ENCODE measurements around the gene KAZALD1. TPM values are rescaled to one million over a fixed set of nuclear protein-coding genes. Genes with fewer than 3 reads are reported as not detected.

KAZALD1 gene
- total RNA-seq, 4 donors from 2014 or later = 1.0 to 4.0 (median 2.6) TPM

- Histone ChIP-seq H3K36me3 (no peaks in the 10 kb centered on the region), H3K9me3 (no peaks in the 10 kb centered on the region), H3K4me1 (peaks cover 20 to 32% (median 26%) of the 10 kb centered on the region in 4 donors), H3K4me3 (no peak overlapping the region), H3K27me3 (no peaks in the 10 kb centered on the region), H3K27ac (replicated peaks in 1 of 4) (no peak overlapping the region)
- DNase-seq (ENCODE audit: extremely low spot score) = no peak
- WGBS = 73% methylated on average over 6 of the region's 7 CpGs
- intact Hi-C loops (cut with DNase I) = loop anchor here (5.0 kb wide), 1 partner anchor 41 kb away; the partner anchor contains the start of genes MRPL43 and TWNK
- TF ChIP-seq EP300 (IDR thresholded peaks at IDR 0.05) = no peak
- TF ChIP-seq POLR2A (IDR thresholded peaks at IDR 0.05; ENCODE audit: low read depth) = no peak
- TF ChIP-seq POLR2AphosphoS5 (IDR thresholded peaks at IDR 0.05) = no peak
- TF ChIP-seq CTCF (IDR thresholded peaks at IDR 0.05) = no peak
Observed at GRCh38 chr10:101028446-101029337, 33.1 kb upstream of the KAZALD1 start.

DNA sequence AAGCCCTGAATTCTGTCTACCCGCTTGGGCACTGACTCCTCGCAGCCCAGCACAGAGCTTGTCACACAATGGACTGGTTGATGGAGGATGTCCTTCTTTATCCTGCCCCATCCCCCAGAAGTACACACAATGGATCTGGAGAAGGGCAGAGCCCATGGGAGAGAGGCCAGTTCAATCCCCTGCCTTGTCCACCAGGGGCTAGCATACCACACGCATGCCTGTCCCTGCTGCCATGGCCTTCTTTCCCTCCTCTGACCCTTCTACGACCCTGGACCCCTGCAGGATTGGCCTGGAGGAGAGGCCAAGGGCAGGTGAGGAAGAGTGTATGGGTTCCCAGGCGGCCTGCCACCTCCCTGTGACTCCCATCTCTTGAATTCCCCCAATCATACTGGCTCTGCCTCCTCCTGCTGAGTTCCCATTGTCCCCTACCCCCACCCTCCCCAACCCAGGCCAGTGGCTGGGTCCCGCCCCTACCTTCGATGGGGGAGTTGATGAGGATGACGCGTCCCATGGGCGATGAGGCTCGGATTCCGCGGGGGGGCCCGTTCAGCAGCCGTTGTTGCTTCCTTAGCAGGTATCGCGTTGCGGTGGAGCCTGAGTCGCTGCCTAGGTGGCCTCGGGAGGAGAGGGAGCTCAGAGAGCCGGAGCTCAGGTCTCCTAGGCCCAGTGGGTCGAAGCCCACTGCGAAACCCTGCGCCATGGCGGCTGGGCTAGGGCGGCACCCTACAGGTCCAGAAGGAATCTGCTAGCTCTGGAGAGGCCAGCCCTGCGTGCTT is 32.1 kb upstream of the KAZALD1 start:
- no peak overlapping the region for H3K27ac ChIP-seq (replicated peaks in 1 of 4)
- 55% methylated on average over 20 of the region's 27 CpGs for WGBS
- intact Hi-C loops (cut with DNase I) = loop anchor here (5.0 kb wide), 1 partner anchor 42 kb away; the partner anchor contains the start of genes MRPL43 and TWNK
- peaks cover 23 to 37% (median 31%) of the 10 kb centered on the region in 4 donors for H3K4me1 ChIP-seq
- H3K9me3 ChIP-seq = no peaks in the 10 kb centered on the region
- no peak for TF ChIP-seq POLR2AphosphoS5 (IDR thresholded peaks at IDR 0.05)
- no peak for TF ChIP-seq CTCF (IDR thresholded peaks at IDR 0.05)
- TF ChIP-seq EP300 (IDR thresholded peaks at IDR 0.05) = no peak
- TF ChIP-seq POLR2A (IDR thresholded peaks at IDR 0.05; ENCODE audit: low read depth) = no peak
- no peak overlapping the region for H3K4me3 ChIP-seq
- peaks cover 0 to 4% (median 4%) of the 10 kb centered on the region in 4 donors for H3K36me3 ChIP-seq
- no peaks in the 10 kb centered on the region for H3K27me3 ChIP-seq
- no peak for DNase-seq (ENCODE audit: extremely low spot score)

- Histone ChIP-seq H3K4me3 (peak overlapping the region; percentile 74 to 85 (median 80)), H3K9me3 (no peaks in the 10 kb centered on the region), H3K27me3 (no peaks in the 10 kb centered on the region), H3K36me3 (peaks cover 5 to 13% (median 13%) of the 10 kb centered on the region in 4 donors), H3K4me1 (peaks cover 23 to 37% (median 31%) of the 10 kb centered on the region in 4 donors), H3K27ac (replicated peaks in 1 of 4) (peak overlapping the region; percentile 94 to 99 (median 96))
- WGBS = 20% methylated on average over 7 of the region's 25 CpGs
- intact Hi-C loops (cut with DNase I) = no loop called here
- TF ChIP-seq POLR2AphosphoS5 (IDR thresholded peaks at IDR 0.05) (no peak), EP300 (IDR thresholded peaks at IDR 0.05) (no peak), CTCF (IDR thresholded peaks at IDR 0.05) (no peak), POLR2A (IDR thresholded peaks at IDR 0.05; ENCODE audit: low read depth) (no peak)
- DNase-seq (ENCODE audit: extremely low spot score) = no peak
Observed at GRCh38 chr10:101030496-101031127, 31.2 kb upstream of the KAZALD1 start.

GRCh38 chr10:101031128-101031795 is 30.5 kb upstream of the KAZALD1 start, which contains the start of the genes PDZD7 and SFXN3:
PDZD7 (minus strand) TSS chr10:101031129; CDS start chr10:101030219, 910 bp downstream.
SFXN3 (plus strand) TSS chr10:101031234; CDS start chr10:101034695, 3,461 bp downstream.
- Histone ChIP-seq H3K27ac (replicated peaks in 1 of 4) (peak within 1 kb of the TSS; percentile 94 to 99 (median 96)), H3K27me3 (no peaks in the 10 kb centered on the region), H3K9me3 (no peaks in the 10 kb centered on the region), H3K36me3 (peaks cover 11 to 19% (median 19%) of the 10 kb centered on the region in 4 donors), H3K4me3 (peak within 1 kb of the TSS; percentile 74 to 85 (median 80)), H3K4me1 (peaks cover 23 to 37% (median 31%) of the 10 kb centered on the region in 4 donors)
- intact Hi-C loops (cut with DNase I) = no loop called here
- DNase-seq (ENCODE audit: extremely low spot score) = peak; percentile 98
- 0% methylated on average over 17 of the region's 38 CpGs for WGBS
- TF ChIP-seq CTCF (IDR thresholded peaks at IDR 0.05) (no peak), EP300 (IDR thresholded peaks at IDR 0.05) (no peak), POLR2AphosphoS5 (IDR thresholded peaks at IDR 0.05) (peak; percentile 83 to 93), POLR2A (IDR thresholded peaks at IDR 0.05; ENCODE audit: low read depth) (peak; percentile 23)
